ENCODE measurements around the gene ZNF230. TPM values are rescaled to one million over a fixed set of nuclear protein-coding genes. Genes with fewer than 3 reads are reported as not detected.

The ZNF230 gene
- total RNA-seq, 8 experiments from 2014 or later = 2.8 to 5.0 (median 3.7) TPM

DNA sequence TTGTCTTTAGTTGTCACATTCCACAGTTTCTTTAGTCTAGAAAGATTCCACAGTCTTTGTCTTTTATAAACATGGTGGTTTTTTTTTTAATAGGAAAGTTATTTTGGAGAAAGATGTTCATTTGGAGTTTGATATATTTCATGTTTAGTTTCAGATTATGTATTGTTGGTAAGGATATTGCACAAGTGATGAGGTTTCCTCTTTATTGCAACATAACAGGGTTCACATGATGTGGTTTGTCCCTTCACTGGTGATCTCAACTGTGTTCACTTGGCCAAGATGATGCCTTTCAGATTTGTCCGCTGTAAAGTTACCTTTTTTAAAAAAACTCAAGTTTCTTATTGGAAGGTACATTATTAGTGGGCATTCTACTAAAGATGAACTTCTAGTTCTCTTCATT lies 3.2 kb downstream of the ZNF230 start:
- ATAC-seq (replicated peaks in 6 of 8) = no peak
- 88 to 100% (median 100%) methylated on average over 1 of the region's 1 CpG; no CpG with 5 or more reads in 2 of the 10 experiments for WGBS, 10 experiments
- in situ Hi-C loops (cut with MboI; ENCODE audit: low pct_unique_long_range_greater_than_20kb in 2 of 9, low sequenced_read_pairs in 9 of 9, unreplicated experiment in 9 of 9) = no loop called here

DNA sequence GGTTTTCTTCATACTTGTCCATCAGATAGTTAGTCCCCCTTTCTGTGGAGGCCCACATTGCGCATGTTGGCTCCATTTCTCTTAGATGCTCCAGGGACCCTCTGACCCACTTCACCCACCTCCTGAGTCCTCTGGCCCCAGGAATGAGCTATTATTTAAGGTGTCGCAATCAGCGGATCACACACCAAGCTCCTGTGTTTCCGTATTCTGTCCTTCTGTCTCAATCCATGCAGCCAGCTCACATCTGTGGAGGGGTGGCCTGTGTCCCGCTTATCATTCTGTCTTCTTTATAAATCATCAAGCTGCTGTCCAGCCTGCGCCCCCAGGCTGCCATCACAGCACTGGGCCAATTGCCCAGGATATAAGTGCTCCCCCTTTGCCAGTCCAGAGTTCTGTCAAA lies 4.7 kb downstream of the ZNF230 start:
- no peak for ATAC-seq (replicated peaks in 6 of 8)
- WGBS, 10 experiments = 83 to 100% (median 100%) methylated on average over 1 to 5 of the region's 6 CpGs; no CpG with 5 or more reads in 3 of the 10 experiments
- Histone ChIP-seq H3K4me3 (no peak overlapping the region), H3K27ac (no peak overlapping the region), H3K4me1 (replicated peaks in 1 of 2) (peaks cover 0 to 3% of the 10 kb centered on the region in 2 donors)
- in situ Hi-C loops (cut with MboI; ENCODE audit: low pct_unique_long_range_greater_than_20kb in 2 of 9, low sequenced_read_pairs in 9 of 9, unreplicated experiment in 9 of 9) = no loop called here

More for the DNA sequence above, 3.2 kb downstream of the ZNF230 start:
- Histone ChIP-seq H3K4me1 (replicated peaks in 1 of 2) (peaks cover 3 to 4% of the 10 kb centered on the region in 2 donors), H3K27ac (no peak overlapping the region), H3K4me3 (no peak overlapping the region)

DNA sequence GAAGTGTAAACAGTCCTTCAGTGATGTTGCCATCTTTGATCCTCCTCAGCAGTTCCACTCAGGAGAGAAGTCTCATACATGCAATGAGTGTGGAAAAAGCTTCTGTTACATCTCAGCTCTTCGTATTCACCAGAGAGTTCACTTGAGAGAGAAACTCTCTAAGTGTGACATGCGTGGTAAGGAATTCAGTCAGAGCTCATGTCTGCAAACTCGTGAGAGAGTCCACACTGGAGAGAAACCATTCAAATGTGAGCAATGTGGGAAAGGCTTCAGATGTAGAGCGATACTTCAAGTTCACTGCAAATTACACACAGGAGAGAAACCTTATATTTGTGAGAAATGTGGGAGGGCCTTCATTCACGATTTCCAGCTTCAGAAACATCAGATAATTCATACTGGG lies 7.7 kb downstream of the ZNF230 start:
- Histone ChIP-seq H3K4me3 (no peak overlapping the region), H3K4me1 (replicated peaks in 1 of 2) (no peaks in the 10 kb centered on the region), H3K27ac (no peak overlapping the region)
- 20 to 100% (median 91%) methylated on average over 1 to 5 of the region's 5 CpGs; no CpG with 5 or more reads in 1 of the 10 experiments for WGBS, 10 experiments
- no peak for ATAC-seq (replicated peaks in 6 of 8)
- in situ Hi-C loops (cut with MboI; ENCODE audit: low pct_unique_long_range_greater_than_20kb in 2 of 9, low sequenced_read_pairs in 9 of 9, unreplicated experiment in 9 of 9) = no loop called here

DNA sequence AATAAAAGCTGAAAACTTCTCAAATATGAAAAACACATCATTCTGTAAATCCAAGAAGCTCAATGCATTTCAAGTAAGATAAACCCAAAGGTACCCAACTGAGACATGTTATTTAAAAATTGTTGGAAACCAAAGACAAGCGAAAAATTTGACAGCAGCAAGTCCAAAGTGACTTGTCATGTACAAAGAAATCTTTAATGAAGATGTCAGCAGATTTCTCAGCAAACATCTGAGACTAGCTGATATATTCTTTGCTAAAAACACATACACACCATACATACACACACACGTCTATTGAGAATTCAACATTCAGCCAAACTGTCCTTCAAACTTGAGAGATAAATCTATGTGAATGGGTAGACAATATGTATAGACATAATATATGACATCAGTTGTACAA lies 16.7 kb downstream of the ZNF230 start:
- in situ Hi-C loops (cut with MboI; ENCODE audit: low pct_unique_long_range_greater_than_20kb in 2 of 9, low sequenced_read_pairs in 9 of 9, unreplicated experiment in 9 of 9) = no loop called here
- 0 to 30% (median 8%) methylated on average over 1 to 2 of the region's 2 CpGs; no CpG with 5 or more reads in 3 of the 10 experiments for WGBS, 10 experiments
- Histone ChIP-seq H3K4me3 (no peak overlapping the region), H3K4me1 (replicated peaks in 1 of 2) (peaks cover 0 to 1% of the 10 kb centered on the region in 2 donors), H3K27ac (no peak overlapping the region)
- no peak for ATAC-seq (replicated peaks in 6 of 8)

DNA sequence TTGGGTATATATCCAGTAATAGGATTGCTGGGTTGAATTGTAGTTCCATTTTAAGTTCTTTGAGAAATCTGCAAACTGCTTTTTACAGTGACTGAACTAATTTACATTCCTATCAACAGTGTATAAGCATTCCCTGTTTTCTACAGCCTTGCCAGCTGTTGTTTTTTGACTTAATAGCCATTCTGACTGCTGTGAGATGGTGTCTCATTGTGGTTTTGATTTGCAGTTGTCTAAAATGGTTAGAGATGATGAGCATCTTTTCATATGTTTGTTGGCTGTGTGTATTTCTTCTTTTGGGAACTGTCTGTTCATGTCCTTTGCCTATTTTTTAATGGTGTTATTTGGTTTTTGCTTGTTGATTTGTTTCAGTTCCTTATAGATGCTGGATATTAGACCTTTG lies 18.5 kb downstream of the ZNF230 start:
- no peak overlapping the region for H3K27ac ChIP-seq
- ATAC-seq (replicated peaks in 6 of 8) = no peak
- no peak overlapping the region for H3K4me3 ChIP-seq
- in situ Hi-C loops (cut with MboI; ENCODE audit: low pct_unique_long_range_greater_than_20kb in 2 of 9, low sequenced_read_pairs in 9 of 9, unreplicated experiment in 9 of 9) = no loop called here
- H3K4me1 ChIP-seq (replicated peaks in 1 of 2) = peaks cover 3 to 10% of the 10 kb centered on the region in 2 donors

DNA sequence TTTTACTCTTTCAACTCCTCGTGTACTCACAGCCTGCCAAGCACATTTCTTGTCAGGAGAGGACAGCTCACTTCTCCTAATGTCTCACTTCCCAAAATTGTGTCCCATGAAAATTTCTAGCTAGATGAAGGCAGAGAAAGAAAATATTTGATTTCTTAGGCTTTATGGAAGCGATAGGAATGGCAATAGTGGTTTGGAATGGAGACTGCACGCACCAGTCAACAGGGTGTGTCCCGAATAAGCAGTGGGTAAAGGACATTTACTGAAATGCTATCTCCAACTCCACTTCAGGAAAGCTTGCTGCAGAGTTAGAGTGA lies 22.1 kb downstream of the ZNF230 start:
- ATAC-seq (replicated peaks in 6 of 8) = no peak
- Histone ChIP-seq H3K4me1 (replicated peaks in 1 of 2) (peaks cover 3 to 10% of the 10 kb centered on the region in 2 donors), H3K27ac (peak overlapping the region; percentile 71 to 82), H3K4me3 (peak overlapping the region; percentile 68 to 93 (median 82))
- in situ Hi-C loops (cut with MboI; ENCODE audit: low pct_unique_long_range_greater_than_20kb in 2 of 9, low sequenced_read_pairs in 9 of 9, unreplicated experiment in 9 of 9) = no loop called here
- 40 to 83% (median 65%) methylated on average over 1 to 4 of the region's 4 CpGs; no CpG with 5 or more reads in 5 of the 10 experiments for WGBS, 10 experiments

DNA sequence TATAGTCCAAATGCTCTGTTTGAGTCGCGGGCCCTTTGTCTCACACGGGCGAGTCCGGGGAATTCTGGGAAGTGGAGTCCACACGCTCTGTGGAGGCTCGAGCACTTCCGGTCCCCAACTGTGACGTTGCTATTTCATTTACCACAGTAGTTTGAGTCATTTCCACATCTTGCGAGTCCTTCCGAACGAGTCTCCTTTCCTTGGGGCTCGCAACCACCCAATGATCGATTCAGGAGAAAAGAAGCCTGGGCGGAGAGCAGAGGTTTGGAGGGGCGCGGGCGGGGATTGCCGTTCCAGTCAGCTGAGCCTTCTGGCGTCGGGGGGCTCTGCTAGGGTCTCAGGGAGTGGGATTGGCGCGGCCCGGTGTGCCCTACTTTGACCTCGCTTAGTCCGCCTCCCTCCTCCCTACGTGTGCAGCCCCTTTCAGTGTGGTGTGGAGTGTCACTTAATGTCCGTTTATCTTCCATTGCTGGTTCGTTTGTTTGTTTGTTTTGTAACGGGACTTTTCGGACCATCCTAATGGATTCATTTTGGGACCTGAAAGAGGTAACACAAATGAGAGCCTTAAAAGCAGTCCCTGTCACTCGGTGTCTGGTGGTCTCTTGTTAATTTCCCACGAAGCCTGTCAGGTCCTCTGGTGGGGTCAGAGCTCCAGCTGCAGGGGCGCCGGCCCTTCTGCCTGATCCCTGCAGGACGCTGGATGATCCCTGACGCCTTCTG lies 22.6 kb downstream of the ZNF230 start, which contains the start of gene ZNF222:
Gene ZNF222 (plus strand): TSS at position 163 of the 720 bp plus-strand sequence. CDS start 58 bp downstream, at position 221.
- in situ Hi-C loops (cut with MboI; ENCODE audit: low pct_unique_long_range_greater_than_20kb in 2 of 9, low sequenced_read_pairs in 9 of 9, unreplicated experiment in 9 of 9) = no loop called here
- peak; percentile 99 to 100 (median 100) for ATAC-seq (replicated peaks in 6 of 8)
- WGBS, 10 experiments = 0 to 7% (median 1%) methylated on average over 1 to 14 of the region's 37 CpGs; no CpG with 5 or more reads in 1 of the 10 experiments
- Histone ChIP-seq H3K4me3 (peak within 1 kb of the TSS; percentile 68 to 93 (median 82)), H3K27ac (peak within 1 kb of the TSS; percentile 71 to 82), H3K4me1 (replicated peaks in 1 of 2) (peaks cover 3 to 10% of the 10 kb centered on the region in 2 donors)

DNA sequence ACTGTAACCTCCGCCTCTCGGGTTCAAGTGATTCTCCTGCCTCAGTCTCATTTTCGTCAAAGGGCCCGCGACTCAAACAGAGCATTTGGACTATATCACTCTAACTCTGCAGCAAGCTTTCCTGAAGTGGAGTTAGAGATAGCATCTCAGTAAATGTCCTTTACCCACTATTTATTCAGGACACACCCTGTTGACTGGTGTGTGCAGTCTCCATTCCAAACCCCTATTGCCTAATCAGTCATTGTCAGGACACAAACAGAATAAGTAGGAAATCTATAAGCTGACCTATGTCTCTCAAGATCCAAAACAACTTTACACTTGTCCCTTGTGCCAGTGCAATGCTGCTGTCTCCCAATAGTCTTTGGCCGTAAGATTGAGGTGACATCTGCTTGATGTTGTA lies 23.9 kb downstream of the ZNF230 start:
- ATAC-seq (replicated peaks in 6 of 8) = no peak
- peak overlapping the region in 1 of 5 donors; percentile 82 for H3K4me3 ChIP-seq

DNA sequence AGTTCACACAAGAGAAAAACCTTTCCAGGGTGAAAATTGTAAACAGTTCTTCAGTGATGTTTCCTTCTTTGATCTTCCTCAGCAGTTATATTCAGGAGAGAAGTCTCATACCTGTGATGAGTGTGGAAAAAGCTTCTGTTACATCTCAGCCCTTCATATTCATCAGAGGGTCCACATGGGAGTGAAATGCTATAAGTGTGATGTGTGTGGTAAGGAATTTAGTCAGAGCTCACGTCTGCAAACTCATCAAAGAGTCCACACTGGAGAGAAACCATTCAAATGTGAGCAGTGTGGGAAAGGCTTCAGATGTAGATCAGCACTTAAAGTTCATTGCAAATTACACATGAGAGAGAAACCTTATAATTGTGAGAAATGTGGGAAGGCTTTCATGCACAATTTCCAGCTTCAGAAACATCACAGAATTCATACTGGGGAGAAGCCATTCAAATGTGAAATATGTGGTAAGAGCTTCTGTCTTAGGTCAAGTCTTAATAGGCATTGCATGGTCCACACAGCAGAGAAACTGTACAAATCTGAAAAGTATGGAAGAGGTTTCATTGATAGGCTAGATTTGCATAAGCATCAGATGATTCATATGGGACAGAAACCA lies 29.3 kb downstream of the ZNF230 start:
- H3K4me3 ChIP-seq = no peak overlapping the region
- no peaks in the 10 kb centered on the region for H3K4me1 ChIP-seq (replicated peaks in 1 of 2)
- no peak overlapping the region for H3K27ac ChIP-seq
- 33 to 40% methylated on average over 1 of the region's 1 CpG; no CpG with 5 or more reads in 8 of the 10 experiments for WGBS, 10 experiments
- no peak for ATAC-seq (replicated peaks in 6 of 8)
- in situ Hi-C loops (cut with MboI; ENCODE audit: low pct_unique_long_range_greater_than_20kb in 2 of 9, low sequenced_read_pairs in 9 of 9, unreplicated experiment in 9 of 9) = no loop called here

More for the DNA sequence above, 23.9 kb downstream of the ZNF230 start:
- in situ Hi-C loops (cut with MboI; ENCODE audit: low pct_unique_long_range_greater_than_20kb in 2 of 9, low sequenced_read_pairs in 9 of 9, unreplicated experiment in 9 of 9) = no loop called here
- Histone ChIP-seq H3K4me1 (replicated peaks in 1 of 2) (peaks cover 3 to 10% of the 10 kb centered on the region in 2 donors), H3K27ac (no peak overlapping the region)
- WGBS, 10 experiments = 87 to 100% (median 97%) methylated on average over 3 to 6 of the region's 6 CpGs

DNA sequence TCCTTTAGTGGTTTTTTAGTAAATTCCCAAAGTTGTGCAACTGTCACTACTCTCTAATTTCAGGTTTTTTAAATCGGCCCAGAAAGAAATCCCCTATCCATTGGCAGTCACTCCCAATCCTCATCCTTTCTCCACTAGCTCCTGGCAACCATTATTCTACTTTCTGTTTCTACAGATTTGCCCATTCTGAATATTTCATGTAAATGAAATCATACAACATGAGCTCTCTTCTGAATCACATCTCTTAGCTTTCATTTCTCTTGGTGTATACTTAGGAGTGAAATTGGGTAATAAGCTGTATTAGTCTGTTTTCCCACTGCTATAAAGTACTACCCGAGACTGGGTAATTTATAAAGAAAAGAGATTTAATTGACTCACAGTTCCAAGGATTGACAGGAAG lies 39.4 kb downstream of the ZNF230 start:
- in situ Hi-C loops (cut with MboI; ENCODE audit: low pct_unique_long_range_greater_than_20kb in 2 of 9, low sequenced_read_pairs in 9 of 9, unreplicated experiment in 9 of 9) = no loop called here
- peak in 2 of 8 experiments; percentile 83 to 98 for ATAC-seq (replicated peaks in 6 of 8)
- no peaks in the 10 kb centered on the region for H3K4me1 ChIP-seq (replicated peaks in 1 of 2)
- no peak overlapping the region for H3K4me3 ChIP-seq
- H3K27ac ChIP-seq = no peak overlapping the region
- 0 to 88% (median 49%) methylated on average over 1 to 2 of the region's 2 CpGs for WGBS, 10 experiments

DNA sequence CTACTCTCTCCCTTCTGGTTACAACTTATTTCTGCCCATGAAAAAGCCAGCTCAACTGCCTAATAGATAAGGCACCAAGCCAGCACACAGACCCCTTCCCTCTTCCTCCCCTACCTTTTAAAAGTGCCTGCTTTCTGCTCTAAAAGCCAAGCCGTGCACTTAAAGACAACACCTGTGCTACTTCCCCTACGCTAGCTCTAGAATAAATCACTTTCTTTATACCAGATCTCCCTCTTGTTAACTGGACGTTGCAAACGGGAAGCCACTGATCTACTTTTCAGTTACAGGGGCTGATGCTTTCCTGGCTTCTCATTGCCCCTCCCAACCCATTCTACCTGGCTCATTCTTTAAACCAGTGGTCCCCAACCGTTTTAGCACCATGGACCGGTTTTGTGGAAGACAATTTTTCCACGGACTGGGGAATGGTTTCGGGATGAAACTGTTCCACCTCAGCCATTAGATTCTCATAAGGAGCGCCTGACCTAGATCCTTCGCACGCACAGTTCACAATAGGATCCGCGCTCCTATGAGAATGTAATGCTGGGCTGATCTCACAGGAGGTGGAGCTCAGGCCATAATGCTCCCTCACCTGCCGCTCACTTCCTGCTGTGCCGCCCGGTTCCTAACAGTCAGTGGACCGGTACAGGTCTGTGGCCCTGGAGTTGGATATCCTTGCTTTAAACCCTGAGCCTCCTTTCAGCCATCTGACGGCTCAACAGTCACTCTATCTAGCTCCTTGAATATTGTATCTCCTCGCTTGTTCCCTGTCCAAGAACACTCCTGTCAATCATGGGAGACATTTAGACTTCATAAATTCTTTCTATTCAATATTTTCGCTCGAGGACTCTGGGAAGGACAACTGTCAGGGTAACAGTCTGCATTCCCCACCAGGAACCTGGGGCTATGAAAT lies 48.2 kb downstream of the ZNF230 start:
- Histone ChIP-seq H3K4me1 (replicated peaks in 1 of 2) (peaks cover 3 to 6% of the 10 kb centered on the region in 2 donors), H3K27ac (no peak overlapping the region), H3K4me3 (peak overlapping the region; percentile 51 to 75 (median 60))
- ATAC-seq (replicated peaks in 6 of 8) = peak in 3 of 8 experiments; percentile 23 to 80 (median 74)
- 13 to 97% (median 61%) methylated on average over 3 to 17 of the region's 21 CpGs for WGBS, 10 experiments
- in situ Hi-C loops (cut with MboI; ENCODE audit: low pct_unique_long_range_greater_than_20kb in 2 of 9, low sequenced_read_pairs in 9 of 9, unreplicated experiment in 9 of 9) = no loop called here

DNA sequence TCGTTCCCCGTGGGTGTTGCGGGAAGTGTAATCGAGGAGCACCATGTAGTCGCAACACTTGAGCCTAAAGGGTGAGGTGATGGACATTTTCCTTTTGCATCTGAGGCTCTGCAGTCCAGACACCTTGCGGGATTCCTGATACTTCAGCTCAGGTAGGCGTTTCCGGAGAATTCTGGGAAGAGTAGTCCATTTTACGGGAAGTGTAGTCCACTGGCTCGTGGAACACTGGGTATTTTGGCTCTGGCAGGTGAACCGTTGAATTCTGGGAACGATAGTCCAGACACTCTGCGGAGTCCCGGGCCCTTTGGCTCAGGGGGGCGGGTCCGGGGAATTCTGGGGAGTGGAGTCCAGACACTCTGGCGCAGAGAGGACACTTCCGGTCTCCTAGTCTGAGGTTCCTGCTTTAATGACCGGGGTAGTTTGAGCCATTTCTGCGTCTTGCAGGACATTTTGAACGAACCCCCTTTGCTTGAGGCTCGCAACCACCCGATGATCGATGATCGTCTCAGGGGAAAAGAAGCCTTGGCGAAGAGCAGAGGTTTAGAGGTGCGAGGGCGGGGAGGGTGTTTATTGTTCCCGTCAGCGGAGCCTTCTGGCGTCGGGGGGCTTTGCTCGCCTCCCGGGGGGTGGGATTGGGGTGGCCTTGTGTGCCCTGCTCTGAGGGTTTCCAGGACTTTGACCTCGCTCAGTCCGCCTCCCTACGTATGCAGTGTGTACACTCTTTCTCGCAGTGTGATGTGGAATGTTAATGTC lies 49.1 kb downstream of the ZNF230 start, which contains the start of gene ZNF223:
Gene ZNF223 (plus strand): TSS at position 387 of the 753 bp plus-strand sequence. CDS start 3,141 bp downstream, outside the sequence.
- Histone ChIP-seq H3K4me3 (peak within 1 kb of the TSS; percentile 51 to 75 (median 60)), H3K4me1 (replicated peaks in 1 of 2) (peaks cover 3 to 6% of the 10 kb centered on the region in 2 donors), H3K27ac (peak within 1 kb of the TSS; percentile 6 to 35)
- peak; percentile 96 to 100 (median 100) for ATAC-seq (replicated peaks in 6 of 8)
- in situ Hi-C loops (cut with MboI; ENCODE audit: low pct_unique_long_range_greater_than_20kb in 2 of 9, low sequenced_read_pairs in 9 of 9, unreplicated experiment in 9 of 9) = no loop called here
- 0 to 47% (median 19%) methylated on average over 3 to 9 of the region's 38 CpGs; no CpG with 5 or more reads in 2 of the 10 experiments for WGBS, 10 experiments

All from motor neuron (in vitro differentiated cells).